GM19035 (cell line): ENCODE results near the gene CDRT4.

Source experiments
- ATAC-seq: cut with Tn5 transposase; IDR thresholded peaks from one replicate; pipeline ENCODE4 v1.9.1; 2021; ENCODE audit not compliant: unreplicated experiment

The CDRT4 gene

GRCh38 chr17:15492791-15493692 is 25.6 kb upstream of the CDRT4 start:
- ATAC-seq: no peak

GRCh38 chr17:15492186-15492585 is 24.8 kb upstream of the CDRT4 start:
- no peak for ATAC-seq

GRCh38 chr17:15490634-15491261 is 23.3 kb upstream of the CDRT4 start:
- ATAC-seq: no peak

GRCh38 chr17:15488557-15488956 is 21.1 kb upstream of the CDRT4 start:
- ATAC-seq: no peak

GRCh38 chr17:15485045-15485444 is 17.6 kb upstream of the CDRT4 start:
- ATAC-seq: no peak

- no peak for ATAC-seq
These were observed 16.0 kb upstream of the CDRT4 start for GRCh38 chr17:15483431-15483830.

- ATAC-seq: no peak
These were observed 15.1 kb upstream of the CDRT4 start for GRCh38 chr17:15482476-15482875.

- ATAC-seq: no peak
These were observed 14.1 kb upstream of the CDRT4 start for GRCh38 chr17:15481481-15481880.

- ATAC-seq: no peak
These were observed 12.8 kb upstream of the CDRT4 start for GRCh38 chr17:15480204-15480603.

- ATAC-seq: no peak
These were observed 12.3 kb upstream of the CDRT4 start for GRCh38 chr17:15479703-15480102.

GRCh38 chr17:15478845-15479244 is 11.4 kb upstream of the CDRT4 start:
- no peak for ATAC-seq

- ATAC-seq: no peak
These were observed 8.4 kb upstream of the CDRT4 start for GRCh38 chr17:15475631-15476354.

- no peak for ATAC-seq
These were observed 5.5 kb upstream of the CDRT4 start for GRCh38 chr17:15472891-15473290.

- ATAC-seq: no peak
These were observed 3.1 kb upstream of the CDRT4 start for GRCh38 chr17:15470536-15470935.

GRCh38 chr17:15469260-15469659 is 1.8 kb upstream of the CDRT4 start:
- no peak for ATAC-seq

GRCh38 chr17:15468126-15468525 is 705 bp upstream of the CDRT4 start:
- no peak for ATAC-seq

GRCh38 chr17:15466131-15466530 is 1.3 kb downstream of the CDRT4 start:
- ATAC-seq: no peak

- no peak for ATAC-seq
These were observed 2.2 kb downstream of the CDRT4 start for GRCh38 chr17:15465045-15465701.

- no peak for ATAC-seq
These were observed 3.0 kb downstream of the CDRT4 start for GRCh38 chr17:15464231-15464985.

GRCh38 chr17:15462976-15463772 is 4.2 kb downstream of the CDRT4 start:
- ATAC-seq: no peak
